HG03520 (cell line): ENCODE results near the gene NFAM1.

Experiments used
- ATAC-seq: cut with Tn5 transposase; IDR thresholded peaks from one replicate; pipeline ENCODE4 v1.9.1; 2021; ENCODE audit warnings: mild to moderate bottlenecking, moderate library complexity; ENCODE audit not compliant: unreplicated experiment

Gene NFAM1

GRCh38 chr22:42432020-42432596 lies at the start of gene NFAM1:
TSS of gene NFAM1 (minus strand) at chr22:42432403. CDS start at chr22:42432357, 46 bp downstream.
- ATAC-seq, result no peak

GRCh38 chr22:42475122-42475521 lies 42.9 kb upstream of the NFAM1 start:
- no peak for ATAC-seq

GRCh38 chr22:42473484-42474193 lies 41.4 kb upstream of the NFAM1 start:
- no peak for ATAC-seq

- ATAC-seq, result no peak
Measured at GRCh38 chr22:42472671-42473070, 40.5 kb upstream of the NFAM1 start.

- ATAC-seq, result no peak
Measured at GRCh38 chr22:42471441-42471840, 39.2 kb upstream of the NFAM1 start.

- no peak for ATAC-seq
Measured at GRCh38 chr22:42470366-42471082, 38.3 kb upstream of the NFAM1 start.

- no peak for ATAC-seq
Measured at GRCh38 chr22:42468841-42469240, 36.6 kb upstream of the NFAM1 start.

- no peak for ATAC-seq
Measured at GRCh38 chr22:42462016-42462415, 29.8 kb upstream of the NFAM1 start.

GRCh38 chr22:42461511-42461910 lies 29.3 kb upstream of the NFAM1 start:
- no peak for ATAC-seq

GRCh38 chr22:42459287-42460063 lies 27.3 kb upstream of the NFAM1 start:
- ATAC-seq, result no peak

GRCh38 chr22:42452916-42453315 lies 20.7 kb upstream of the NFAM1 start:
- ATAC-seq, result no peak

GRCh38 chr22:42452456-42452855 lies 20.3 kb upstream of the NFAM1 start:
- no peak for ATAC-seq

- ATAC-seq, result no peak
Measured at GRCh38 chr22:42451499-42452145, 19.4 kb upstream of the NFAM1 start.

GRCh38 chr22:42450862-42451261 lies 18.7 kb upstream of the NFAM1 start:
- no peak for ATAC-seq

GRCh38 chr22:42446151-42446550 lies 13.9 kb upstream of the NFAM1 start:
- no peak for ATAC-seq

GRCh38 chr22:42444077-42444904 lies 12.1 kb upstream of the NFAM1 start:
- ATAC-seq, result no peak

GRCh38 chr22:42443240-42444076 lies 11.3 kb upstream of the NFAM1 start:
- ATAC-seq, result no peak

GRCh38 chr22:42442748-42443147 lies 10.5 kb upstream of the NFAM1 start:
- ATAC-seq, result no peak

- no peak for ATAC-seq
Measured at GRCh38 chr22:42440728-42441127, 8.5 kb upstream of the NFAM1 start.
